ENCODE data around the gene SSUH2. TPM values are rescaled to one million over a fixed set of nuclear protein-coding genes. Genes with fewer than 3 reads are reported as not detected.
A peak's percentile ranks its signal among the peaks of the same experiment; 100 is the strongest.

The SSUH2 gene
- polyA plus RNA-seq, 3 donors, result not detected

- H3K4me3 ChIP-seq (replicated peaks in 1 of 3; ENCODE audit: low read depth in 2 of 3, low read length in 3 of 3), result no peak overlapping the region
- H3K27ac Mint-ChIP-seq, result peak overlapping the region in 1 of 7 donors; percentile 26
- WGBS (ENCODE audit: insufficient coverage), result 89% methylated on average over 3 of the region's 3 CpGs
Observed at GRCh38 chr3:8595252-8595651, 49.3 kb downstream of the SSUH2 start.

GRCh38 chr3:8593021-8593827, 51.4 kb downstream of the SSUH2 start:
- Mint-ChIP-seq H3K4me3 (no peak overlapping the region), H3K4me1 (no peaks in the 10 kb centered on the region), H3K9me3 (peaks cover 0 to 2% (median 0%) of the 10 kb centered on the region in 7 donors), H3K27ac (no peak overlapping the region), H3K27me3 (ENCODE audit: low read depth in 3 of 3) (peaks cover 0 to 3% (median 1%) of the 10 kb centered on the region in 3 donors), H3K36me3 (no peaks in the 10 kb centered on the region)
- Histone ChIP-seq H3K9ac (ENCODE audit: insufficient read depth, low read length, poor library complexity, severe bottlenecking) (no peak overlapping the region), H3K79me2 (ENCODE audit: insufficient read depth, low read length) (no peaks in the 10 kb centered on the region), H4K20me1 (ENCODE audit: insufficient read depth, low read length) (no peaks in the 10 kb centered on the region), H3K27ac (ENCODE audit: low read depth in 1 of 2, low read length in 2 of 2) (no peak overlapping the region), H3K9me3 (replicated peaks in 1 of 2; ENCODE audit: control insufficient read depth in 1 of 2, insufficient read depth in 1 of 2, low read length in 2 of 2) (no peaks in the 10 kb centered on the region), H3K27me3 (ENCODE audit: control insufficient read depth in 2 of 2, insufficient read depth in 2 of 2, low read length in 2 of 2) (no peaks in the 10 kb centered on the region), H3K4me3 (replicated peaks in 1 of 3; ENCODE audit: low read depth in 2 of 3, low read length in 3 of 3) (no peak overlapping the region), H2AFZ (ENCODE audit: insufficient read depth, low read depth, low read length, poor library complexity, severe bottlenecking) (no peak overlapping the region), H3K36me3 (replicated peaks in 1 of 2; ENCODE audit: control insufficient read depth in 1 of 2, insufficient read depth in 2 of 2, low read length in 2 of 2) (no peaks in the 10 kb centered on the region), H3K4me1 (ENCODE audit: control insufficient read depth in 1 of 2, insufficient read depth in 2 of 2, low read length in 2 of 2) (no peaks in the 10 kb centered on the region), H3K4me2 (replicated peaks; ENCODE audit: extremely low read depth, low read length, poor library complexity, severe bottlenecking) (no peak overlapping the region)
- TF ChIP-seq CTCF (IDR thresholded peaks at IDR 0.05), result no peak
- 93% methylated on average over 7 of the region's 9 CpGs for WGBS (ENCODE audit: insufficient coverage)
- no peak for DNase-seq
- intact Hi-C loops (cut with micrococcal nuclease), result no loop called here

More at GRCh38 chr3:8595252-8595651, 49.3 kb downstream of the SSUH2 start:
- Histone ChIP-seq H3K27ac (ENCODE audit: low read depth in 1 of 2, low read length in 2 of 2) (no peak overlapping the region), H4K20me1 (ENCODE audit: insufficient read depth, low read length) (no peaks in the 10 kb centered on the region), H3K9me3 (replicated peaks in 1 of 2; ENCODE audit: control insufficient read depth in 1 of 2, insufficient read depth in 1 of 2, low read length in 2 of 2) (no peaks in the 10 kb centered on the region), H3K27me3 (ENCODE audit: control insufficient read depth in 2 of 2, insufficient read depth in 2 of 2, low read length in 2 of 2) (no peaks in the 10 kb centered on the region), H3K36me3 (replicated peaks in 1 of 2; ENCODE audit: control insufficient read depth in 1 of 2, insufficient read depth in 2 of 2, low read length in 2 of 2) (no peaks in the 10 kb centered on the region), H3K9ac (ENCODE audit: insufficient read depth, low read length, poor library complexity, severe bottlenecking) (no peak overlapping the region), H2AFZ (ENCODE audit: insufficient read depth, low read depth, low read length, poor library complexity, severe bottlenecking) (no peak overlapping the region), H3K79me2 (ENCODE audit: insufficient read depth, low read length) (no peaks in the 10 kb centered on the region), H3K4me2 (replicated peaks; ENCODE audit: extremely low read depth, low read length, poor library complexity, severe bottlenecking) (no peak overlapping the region), H3K4me1 (ENCODE audit: control insufficient read depth in 1 of 2, insufficient read depth in 2 of 2, low read length in 2 of 2) (no peaks in the 10 kb centered on the region)
- no peaks in the 10 kb centered on the region for H3K36me3 Mint-ChIP-seq
- H3K4me3 Mint-ChIP-seq, result no peak overlapping the region
- TF ChIP-seq CTCF (IDR thresholded peaks at IDR 0.05), result no peak
- peaks cover 0 to 3% (median 3%) of the 10 kb centered on the region in 3 donors for H3K27me3 Mint-ChIP-seq (ENCODE audit: low read depth in 3 of 3)
- peaks cover 0 to 2% (median 0%) of the 10 kb centered on the region in 7 donors for H3K9me3 Mint-ChIP-seq
- intact Hi-C loops (cut with micrococcal nuclease), result no loop called here
- DNase-seq, result no peak
- H3K4me1 Mint-ChIP-seq, result no peaks in the 10 kb centered on the region
